Measurements from ENCODE around the gene EVX2.

EVX2 gene

DNA sequence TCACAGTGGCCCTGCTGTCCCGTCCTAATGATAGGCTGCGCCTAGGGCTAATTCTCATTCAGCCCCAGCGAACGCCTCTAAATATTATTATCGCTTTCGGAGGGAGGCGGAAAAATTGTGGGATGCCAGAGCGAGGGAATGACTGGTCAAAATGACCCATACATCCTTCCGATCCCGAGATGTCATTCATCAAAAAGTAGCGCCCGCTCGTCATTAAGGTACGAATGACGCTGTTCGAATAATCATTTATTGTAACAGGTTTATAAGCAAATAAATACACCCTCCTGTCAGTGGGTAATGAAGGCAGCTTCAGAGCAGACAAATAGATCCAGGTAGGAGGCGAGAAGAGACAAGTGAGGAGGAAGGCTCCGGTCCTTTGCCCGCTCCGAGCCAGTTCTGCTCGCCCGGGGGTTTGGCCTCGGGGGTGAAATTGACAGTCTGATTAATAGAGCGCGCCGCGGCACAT, at the start of gene EVX2:
TSS of gene EVX2 (minus strand) at position 167 of the 466 bp plus-strand sequence. CDS start 186 bp downstream, outside the sequence.
- DNase-seq = no peak

DNA sequence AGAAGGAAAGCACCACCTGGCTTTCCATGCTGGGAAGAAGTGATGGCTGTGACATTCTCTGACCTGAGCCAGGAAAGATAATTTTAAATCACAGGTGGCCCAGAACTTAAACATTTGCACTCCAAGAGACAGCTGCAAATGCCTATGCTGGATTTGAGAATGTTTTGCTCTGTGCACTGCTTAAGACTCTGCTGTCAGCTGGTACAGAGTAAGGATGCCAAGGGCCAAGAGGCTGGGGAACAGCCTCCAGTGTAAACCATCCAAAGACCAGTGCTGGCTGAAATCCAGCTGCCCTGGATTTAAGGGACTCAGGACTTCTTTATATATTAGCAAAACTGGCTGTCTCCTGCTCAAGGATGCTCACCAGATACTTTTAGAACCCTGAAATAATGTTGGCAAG, 49.6 kb upstream of the EVX2 start:
- DNase-seq = no peak

DNA sequence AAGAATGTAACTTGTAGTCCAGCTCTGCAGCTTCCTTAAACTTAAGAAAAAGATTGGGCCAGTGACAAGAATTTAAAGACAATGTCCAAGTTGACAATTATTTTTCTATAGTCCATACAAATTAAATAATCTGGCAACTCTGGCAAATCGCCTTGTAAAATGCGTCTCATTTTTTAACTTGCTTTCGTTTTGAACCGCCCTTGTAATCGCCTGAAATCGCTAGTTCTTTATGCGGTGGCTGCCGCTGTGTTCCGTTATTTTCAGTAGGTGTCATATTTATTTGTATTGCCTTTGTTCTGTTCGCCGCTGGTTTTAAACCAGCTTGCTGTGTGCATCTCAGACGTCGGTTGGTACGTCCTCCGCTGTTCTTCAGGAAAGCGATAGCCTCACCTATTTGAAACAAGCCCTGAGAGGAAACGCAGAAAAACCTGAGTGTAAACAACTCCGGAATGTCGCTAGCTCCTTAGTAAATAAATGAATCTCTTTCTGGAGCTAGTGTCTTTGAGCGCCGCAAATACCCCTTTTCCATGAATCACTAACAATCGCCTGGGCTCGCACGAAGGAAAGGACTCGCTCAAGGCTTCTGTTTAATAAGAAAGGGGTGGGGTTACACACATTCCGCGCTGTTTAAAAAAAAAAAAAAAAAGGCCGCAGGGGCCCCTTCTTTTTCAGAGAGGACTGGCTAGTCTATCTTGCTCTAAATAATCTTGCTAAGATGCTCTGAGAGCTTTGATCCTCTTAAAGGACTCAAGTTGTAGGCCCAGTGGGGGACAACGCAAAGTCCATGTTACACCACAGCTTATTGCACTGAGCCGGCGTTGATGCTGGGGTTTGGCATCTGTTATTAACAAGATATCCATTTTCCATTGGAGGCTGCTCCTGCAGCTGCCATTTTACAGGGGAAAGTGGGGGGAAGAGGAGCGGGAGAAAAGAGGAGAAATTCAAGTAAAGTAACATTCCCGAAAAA, 48.7 kb upstream of the EVX2 start:
- no peak for DNase-seq

DNA sequence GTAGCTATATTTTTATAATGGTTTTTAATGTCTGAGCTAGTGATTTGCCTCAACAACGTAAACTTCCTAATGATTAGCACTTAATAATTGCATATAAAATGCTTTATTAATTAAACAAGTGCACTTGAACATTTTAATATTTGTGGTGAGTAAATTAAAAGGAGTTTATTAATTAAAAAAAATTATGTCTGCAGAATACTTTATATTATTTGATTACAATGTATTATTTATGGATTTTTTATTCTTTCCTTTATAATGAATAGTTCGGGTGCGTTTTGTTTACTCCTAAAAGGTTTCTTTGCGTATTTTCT, 48.0 kb upstream of the EVX2 start:
- DNase-seq = no peak

DNA sequence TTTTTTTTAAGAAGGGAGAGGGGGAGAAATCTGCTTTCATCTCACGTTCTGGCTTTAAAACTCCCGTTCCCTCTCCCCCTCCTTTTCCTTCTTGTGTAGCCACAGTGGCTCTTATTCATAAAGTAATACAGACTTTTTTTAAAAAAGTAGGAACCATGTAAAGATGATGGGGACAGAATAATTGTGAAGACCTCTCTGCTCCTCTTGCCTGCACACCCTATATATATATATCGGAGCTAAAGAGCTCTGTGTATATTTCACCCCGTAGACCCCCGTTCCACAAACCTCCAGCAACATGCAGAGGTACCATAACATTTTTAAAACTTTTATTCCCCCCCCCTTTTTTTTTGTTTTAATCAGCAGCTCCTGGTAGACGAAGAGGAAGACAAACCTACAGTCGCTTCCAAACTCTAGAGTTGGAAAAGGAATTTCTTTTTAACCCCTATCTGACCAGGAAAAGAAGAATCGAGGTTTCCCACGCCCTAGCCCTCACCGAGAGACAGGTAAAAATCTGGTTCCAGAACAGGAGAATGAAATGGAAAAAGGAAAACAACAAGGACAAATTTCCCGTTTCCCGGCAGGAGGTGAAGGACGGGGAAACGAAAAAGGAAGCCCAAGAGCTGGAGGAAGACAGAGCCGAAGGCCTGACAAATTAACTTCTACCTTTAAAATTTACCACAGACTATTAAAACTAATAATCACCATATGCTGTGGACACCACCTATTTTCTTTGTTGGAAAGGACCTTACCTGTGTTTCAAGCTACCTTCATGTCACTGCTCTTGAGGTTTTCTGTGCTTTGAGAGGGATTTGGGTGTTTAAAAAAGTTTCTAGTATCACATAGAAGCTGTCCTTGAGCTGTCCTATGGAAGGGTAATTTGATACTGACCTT, 47.4 kb upstream of the EVX2 start:
- no peak for DNase-seq

DNA sequence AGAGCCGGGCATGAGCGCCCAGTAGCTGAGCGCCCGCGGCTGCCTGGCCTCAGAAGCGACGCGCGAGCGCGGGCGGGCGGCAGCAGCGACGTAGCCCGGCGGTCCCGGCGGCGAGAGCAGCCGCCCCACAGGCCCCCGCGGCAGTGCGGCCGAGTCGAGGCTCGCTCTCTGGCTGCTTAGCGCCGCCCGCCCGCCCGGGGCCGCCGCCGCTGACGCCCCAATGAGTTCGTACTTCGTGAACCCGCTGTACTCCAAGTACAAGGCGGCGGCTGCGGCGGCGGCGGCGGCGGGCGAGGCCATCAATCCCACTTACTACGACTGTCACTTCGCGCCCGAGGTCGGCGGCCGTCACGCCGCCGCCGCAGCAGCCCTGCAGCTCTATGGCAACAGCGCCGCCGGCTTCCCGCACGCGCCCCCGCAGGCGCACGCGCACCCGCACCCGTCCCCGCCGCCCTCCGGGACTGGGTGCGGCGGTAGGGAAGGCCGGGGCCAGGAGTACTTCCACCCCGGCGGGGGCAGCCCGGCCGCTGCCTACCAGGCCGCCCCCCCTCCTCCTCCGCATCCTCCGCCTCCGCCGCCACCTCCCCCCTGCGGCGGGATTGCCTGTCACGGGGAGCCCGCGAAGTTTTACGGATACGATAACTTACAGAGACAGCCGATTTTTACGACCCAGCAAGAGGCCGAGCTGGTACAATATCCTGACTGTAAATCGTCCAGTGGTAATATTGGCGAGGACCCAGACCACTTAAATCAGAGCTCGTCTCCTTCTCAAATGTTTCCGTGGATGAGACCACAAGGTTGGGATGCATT, 46.6 kb upstream of the EVX2 start:
- DNase-seq = no peak

DNA sequence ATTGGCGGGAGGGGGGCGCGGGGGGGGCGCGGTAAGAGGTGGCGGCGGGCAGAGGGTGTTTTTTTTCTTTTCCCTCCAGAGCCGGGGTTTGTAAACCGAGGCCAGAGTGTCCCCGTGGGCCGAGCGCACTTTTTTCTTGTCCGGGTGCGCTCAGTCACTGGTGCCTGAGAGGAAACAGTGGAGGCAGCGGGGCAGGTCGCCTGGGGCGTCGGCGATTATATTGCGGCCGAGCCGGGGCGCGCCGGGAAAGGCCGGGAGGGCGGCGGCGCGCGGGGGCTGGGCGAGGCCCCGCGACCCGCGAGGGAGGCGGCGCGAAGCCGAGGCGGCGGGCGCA, 46.0 kb upstream of the EVX2 start:
- DNase-seq = no peak

DNA sequence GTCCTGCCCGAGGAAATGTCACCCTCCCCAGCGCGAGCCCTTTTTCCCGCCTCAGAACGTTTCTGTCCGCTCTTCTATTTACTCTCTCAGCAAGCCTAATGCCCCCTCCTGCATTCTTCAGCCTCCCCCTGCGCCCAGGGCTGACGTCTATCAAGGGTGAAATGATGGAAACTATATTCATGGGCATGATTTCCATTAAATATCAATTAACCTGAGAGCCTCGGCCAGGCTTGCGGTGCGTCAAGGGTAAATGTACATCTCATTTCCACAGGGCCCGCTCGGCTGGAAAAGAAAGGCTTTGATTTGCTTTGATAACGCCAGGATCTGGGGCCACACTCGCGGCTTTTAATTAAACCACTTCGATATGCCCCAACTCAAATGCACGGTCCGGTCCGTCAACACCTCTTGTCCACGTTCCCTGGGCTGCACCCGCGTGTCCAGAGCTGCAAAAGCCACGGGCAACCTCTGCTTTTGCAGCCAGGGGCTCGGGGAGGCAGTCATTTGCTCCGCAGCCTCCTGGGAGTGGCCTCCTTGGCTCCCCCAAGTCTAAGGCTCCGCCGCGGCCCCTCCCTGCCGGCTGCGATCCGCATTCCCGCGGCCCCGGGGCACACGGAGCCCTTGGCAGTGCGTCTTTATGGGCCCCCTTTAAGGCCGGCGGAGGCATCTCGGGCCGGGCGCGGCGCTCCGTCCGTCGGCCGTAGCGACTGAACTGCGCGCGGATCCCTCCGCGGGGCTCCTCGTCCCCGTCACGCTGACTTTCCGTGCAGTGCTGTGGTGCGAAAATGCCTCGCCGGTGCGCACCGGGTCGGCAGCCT, 45.4 kb upstream of the EVX2 start, which contains the start of gene HOXD8:
TSS of gene HOXD8 (plus strand) at position 724 of the 815 bp plus-strand sequence. CDS start 662 bp downstream, outside the sequence.
- no peak for DNase-seq

DNA sequence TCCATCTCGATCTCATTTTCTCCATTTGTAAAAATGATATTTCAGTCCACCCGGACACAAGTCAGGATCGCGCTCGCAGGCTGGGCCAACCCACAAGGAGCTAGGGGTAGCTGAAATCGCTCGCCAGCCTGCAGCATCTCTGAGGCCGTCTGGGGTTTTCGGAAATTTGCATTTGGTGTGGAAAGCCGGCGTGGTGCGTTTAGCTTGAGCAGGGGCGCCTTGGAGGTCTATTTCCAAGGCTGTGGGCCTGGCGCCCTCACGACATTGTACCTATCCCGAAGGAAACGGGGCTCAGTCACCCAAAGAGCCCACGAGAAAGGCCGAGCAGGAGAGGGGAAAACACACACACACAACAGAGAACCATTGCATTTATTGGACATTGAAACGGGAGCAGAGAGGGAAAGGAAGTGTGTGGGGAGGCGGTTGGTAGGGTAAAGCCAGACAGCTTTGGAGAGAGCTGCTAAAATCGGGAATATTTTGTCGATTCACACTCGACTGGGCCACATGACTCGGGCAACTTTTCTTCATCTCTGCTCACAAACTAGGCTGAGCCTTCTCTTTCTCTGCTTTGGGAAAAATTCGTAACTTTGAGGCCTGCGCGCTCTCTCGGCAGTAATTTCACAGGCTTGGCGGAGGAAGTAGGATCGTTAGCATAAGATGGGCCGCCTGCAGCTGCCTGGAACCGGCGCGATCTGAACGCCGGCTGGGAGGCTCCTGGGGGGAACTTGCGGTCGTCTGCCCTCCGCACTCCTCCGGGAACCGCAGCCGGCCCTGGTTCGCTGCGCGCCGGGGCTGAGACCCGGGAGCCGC, 44.6 kb upstream of the EVX2 start:
- no peak for DNase-seq

DNA sequence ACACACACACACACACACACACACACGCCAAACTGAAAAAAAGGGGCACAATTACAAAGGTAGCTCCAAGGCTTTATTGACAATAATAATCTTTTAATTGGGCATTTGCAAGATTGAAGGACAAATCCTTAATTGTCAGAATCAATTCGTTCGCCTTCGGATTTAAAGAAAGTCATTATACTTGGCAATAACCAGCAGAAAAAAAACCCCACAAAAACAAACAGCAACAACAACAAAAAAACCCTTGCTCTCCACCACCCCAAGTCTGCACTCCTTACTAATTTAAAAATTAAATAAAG, 44.0 kb upstream of the EVX2 start:
- no peak for DNase-seq

DNA sequence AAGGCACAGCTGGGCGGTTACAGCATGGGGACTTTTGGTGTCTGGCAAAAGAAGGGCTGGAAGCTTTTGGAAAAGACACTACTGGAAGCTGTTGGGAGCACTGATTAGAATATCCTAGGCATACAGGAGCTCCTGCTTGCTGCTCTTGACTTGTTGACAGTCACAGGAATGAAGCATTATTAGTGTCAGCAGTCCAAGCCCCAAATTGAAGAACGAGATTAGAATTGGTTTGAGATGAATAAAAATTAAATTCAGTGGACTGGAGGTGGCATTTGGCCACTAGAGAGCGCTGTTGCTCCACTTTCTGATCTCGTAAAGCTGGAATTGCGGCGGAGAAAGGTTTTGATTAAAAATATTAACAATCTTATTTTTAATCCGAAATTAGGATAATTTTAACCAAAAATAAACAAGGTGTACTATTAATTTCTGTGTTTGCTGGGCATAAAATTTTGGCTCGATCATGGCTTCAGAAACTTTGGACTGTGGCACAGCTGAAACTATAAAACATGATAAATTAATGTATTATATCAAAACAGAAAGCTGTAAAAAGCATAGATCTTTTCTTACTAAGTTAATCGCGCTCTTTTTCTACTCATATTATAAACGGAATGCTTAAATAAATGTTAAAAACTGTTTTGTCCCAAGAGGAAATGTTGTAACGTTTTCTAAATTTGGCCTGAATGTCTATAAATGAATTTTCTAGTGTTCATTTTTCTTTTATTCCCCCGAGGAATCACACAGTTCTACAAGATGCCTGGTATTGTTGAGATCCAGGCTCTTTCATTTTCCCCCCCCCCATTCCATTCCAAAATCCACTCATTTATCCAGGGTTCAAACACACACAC, 43.4 kb upstream of the EVX2 start:
- DNase-seq = peak; percentile 77

DNA sequence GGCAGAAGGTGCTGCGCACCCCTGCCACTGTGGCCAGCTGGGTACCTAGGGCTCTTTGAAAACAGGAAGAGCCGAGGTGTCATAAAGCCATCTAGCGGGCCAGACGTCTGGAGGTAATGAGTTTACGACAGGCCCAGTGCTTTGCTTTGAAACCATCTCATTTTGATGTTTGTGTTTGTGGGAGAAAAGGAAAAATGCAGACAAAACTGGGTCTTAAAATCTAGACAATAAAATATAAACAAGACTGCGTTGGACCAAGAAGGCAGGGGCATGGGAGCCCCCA, 42.0 kb upstream of the EVX2 start:
- DNase-seq = no peak

DNA sequence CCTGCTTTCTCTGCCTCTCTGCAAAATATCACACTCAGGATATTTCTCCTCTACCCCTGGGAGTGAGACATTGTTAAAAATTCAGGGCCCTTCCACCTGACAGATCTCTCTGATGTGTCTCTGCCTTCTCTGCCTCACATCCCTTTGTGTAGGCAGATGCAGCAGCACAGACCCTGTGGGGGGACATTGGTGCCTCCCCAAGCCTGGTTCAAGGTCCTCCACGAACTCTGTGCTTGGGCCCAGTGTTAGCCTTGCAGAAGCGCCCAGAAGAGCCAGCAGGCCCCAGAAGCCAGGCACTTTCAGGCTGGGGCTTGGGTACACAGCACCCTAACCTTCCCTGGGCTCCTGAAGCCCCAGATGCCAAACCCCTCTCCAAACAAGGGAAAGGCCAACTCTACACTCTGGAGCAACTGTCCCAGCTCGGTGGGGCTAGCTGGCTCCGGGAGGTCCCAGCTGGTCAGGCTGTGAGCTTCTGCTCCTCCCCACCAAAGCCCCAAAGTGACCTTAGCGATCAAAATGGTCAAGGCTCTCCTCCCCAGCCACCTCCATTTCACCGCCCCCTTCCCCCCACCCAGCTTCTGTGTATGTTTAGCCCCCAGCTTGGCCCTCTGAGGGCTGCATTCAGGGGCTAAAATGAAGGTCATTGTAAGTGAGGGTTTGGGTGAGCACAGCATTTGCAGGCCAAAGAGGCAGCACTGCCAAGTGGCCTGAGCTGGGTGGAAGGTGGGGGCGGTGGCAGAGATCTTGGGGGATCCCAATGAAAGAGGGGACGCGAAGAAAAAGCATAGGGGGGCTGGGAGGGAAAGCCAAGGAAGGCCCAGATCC, 41.4 kb upstream of the EVX2 start:
- DNase-seq = no peak

DNA sequence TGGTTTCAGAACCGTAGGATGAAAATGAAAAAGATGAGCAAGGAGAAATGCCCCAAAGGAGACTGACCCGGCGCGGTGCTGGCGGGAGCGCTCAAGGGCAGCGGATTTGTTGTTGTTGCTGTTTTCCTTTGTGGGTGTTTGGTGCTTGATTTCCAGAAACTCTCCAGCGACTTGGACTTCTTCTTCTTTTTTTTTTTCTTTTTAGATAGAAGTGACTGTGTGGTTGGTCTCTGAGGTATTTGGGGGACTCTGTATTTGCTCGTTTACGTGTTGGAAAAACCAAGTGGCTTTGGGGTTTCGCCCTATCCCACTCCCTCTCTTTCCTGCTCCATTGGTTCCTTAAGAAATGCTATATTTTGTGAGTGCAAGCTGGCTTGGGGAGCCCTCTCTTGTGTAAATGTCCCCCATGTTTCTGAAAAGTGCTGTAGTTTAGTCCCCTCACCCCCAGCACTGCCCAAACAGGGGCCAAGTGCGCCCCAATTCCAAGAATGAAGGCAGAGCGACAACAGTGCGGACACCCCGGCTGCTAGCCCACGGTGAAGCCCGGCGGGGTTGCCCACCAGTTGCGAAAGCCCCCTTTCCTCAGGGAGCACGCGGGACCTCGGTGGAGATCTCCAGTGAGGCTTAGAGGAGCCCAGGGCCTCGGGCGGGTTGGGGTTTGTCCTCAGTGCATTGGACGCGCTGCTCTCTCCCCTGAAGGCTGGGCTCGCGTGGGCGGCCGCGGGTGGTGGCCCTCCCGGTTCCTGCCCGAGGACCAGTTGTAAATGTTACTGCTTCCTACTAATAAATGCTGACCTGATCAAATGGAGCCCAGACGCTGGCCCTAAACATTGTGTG, 40.6 kb upstream of the EVX2 start:
- DNase-seq = no peak

DNA sequence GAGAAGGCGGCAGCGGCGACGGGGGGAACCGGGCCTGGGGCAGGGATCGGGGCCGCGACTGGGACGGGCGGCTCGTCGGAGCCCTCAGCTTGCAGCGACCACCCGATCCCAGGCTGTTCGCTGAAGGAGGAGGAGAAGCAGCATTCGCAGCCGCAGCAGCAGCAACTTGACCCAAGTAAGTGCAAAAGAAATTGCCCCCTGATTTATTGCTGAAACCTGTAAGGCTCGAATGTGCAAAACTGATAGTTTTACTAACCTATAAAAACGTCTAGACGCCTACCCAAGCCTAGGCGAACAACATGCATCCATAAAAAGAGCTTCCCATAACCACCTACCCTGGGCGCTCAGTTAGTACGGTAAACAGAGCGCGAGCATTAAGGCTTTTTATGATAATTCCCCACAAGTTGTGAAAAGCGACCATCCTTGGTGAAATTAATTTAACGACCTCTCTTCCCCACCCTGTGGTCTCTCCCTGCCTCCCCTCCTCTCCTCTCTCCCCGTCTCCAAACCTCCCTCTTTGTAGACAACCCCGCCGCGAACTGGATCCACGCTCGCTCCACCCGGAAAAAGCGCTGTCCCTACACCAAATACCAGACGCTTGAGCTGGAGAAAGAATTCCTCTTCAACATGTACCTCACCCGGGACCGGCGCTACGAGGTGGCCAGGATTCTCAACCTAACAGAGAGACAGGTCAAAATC, 39.8 kb upstream of the EVX2 start:
- no peak for DNase-seq

DNA sequence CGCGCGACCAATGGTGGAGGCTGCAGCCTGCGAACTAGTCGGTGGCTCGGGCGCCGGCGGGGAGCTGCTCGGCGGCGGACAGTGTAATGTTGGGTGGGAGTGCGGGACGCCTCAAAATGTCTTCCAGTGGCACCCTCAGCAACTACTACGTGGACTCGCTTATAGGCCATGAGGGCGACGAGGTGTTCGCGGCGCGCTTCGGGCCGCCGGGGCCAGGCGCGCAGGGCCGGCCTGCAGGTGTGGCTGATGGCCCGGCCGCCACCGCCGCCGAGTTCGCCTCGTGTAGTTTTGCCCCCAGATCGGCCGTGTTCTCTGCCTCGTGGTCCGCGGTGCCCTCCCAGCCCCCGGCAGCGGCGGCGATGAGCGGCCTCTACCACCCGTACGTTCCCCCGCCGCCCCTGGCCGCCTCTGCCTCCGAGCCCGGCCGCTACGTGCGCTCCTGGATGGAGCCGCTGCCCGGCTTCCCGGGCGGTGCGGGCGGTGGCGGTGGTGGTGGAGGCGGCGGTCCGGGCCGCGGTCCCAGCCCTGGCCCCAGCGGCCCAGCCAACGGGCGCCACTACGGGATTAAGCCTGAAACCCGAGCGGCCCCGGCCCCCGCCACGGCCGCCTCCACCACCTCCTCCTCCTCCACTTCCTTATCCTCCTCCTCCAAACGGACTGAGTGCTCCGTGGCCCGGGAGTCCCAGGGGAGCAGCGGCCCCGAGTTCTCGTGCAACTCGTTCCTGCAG, 39.1 kb upstream of the EVX2 start, which contains the start of gene HOXD9:
TSS of gene HOXD9 (plus strand) at position 37 of the 728 bp plus-strand sequence. CDS start at position 87, 50 bp downstream.
- peak; percentile 19 for DNase-seq

DNA sequence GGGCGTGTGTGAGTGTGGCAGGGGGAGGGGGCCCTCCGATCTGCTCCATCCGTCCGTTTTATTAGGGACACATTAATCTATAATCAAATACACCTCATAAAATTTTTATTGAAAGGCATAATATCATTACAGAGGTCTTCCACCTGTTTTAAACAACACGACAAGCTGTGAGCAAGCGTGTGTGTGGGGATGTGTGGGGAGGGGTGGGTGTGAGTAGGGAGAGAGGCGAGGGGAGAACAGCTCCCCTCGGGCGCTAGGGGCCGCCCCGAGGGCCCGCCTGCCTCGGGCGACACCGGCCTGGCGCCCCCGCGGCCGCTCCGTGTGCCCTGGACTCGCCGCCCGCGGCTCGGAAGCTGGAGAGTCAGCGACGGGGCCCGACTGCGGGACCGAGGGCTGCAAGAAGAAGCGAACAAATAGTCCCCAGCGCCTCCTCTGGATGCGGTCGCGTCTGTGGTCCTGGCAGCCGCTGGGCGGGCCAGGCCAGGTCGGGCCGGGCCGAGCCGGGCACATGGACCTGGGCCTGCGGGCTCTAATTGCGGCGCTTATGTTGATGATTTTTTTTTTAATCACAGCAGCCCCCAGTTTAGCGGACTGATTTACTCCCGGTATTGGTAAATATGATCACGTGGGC, 38.4 kb upstream of the EVX2 start:
- no peak for DNase-seq
